Ramos (cell line): ENCODE data around the gene PDE11A.
"Not testable (repeated sequence)": the region's sequence is repeated elsewhere in the genome, so short reads cannot be mapped to it uniquely, and the experiment has no call there.

Experiments
- in situ Hi-C: fragments of 300-500 bp; cut with MboI; formaldehyde crosslinking; loops from one replicate; pipeline ENCODE4 v1.14.3; 2022; ENCODE audit warnings: low sequenced_read_pairs; ENCODE audit not compliant: unreplicated experiment

The PDE11A gene

GRCh38 chr2:178072383-178073301 lies at the start of gene PDE11A:
TSS of gene PDE11A (minus strand) at chr2:178072777. CDS start at chr2:178072437, 340 bp downstream.
- in situ Hi-C loops, result no loop called here

GRCh38 chr2:178119179-178119922 lies 46.8 kb upstream of the PDE11A start:
- in situ Hi-C loops, result loop anchor here (25.0 kb wide), 1 partner anchor 293 kb away; no protein-coding TSS in a partner anchor

- in situ Hi-C loops, result loop anchor here (25.0 kb wide), 1 partner anchor 295 kb away; no protein-coding TSS in a partner anchor
Observed at GRCh38 chr2:178117725-178118124, 45.1 kb upstream of the PDE11A start.

- in situ Hi-C loops, result loop anchor here (25.0 kb wide), 1 partner anchor 297 kb away; no protein-coding TSS in a partner anchor
Observed at GRCh38 chr2:178115271-178115670, 42.7 kb upstream of the PDE11A start.

GRCh38 chr2:178114462-178114861 lies 41.9 kb upstream of the PDE11A start:
- in situ Hi-C loops, result loop anchor here (25.0 kb wide), 1 partner anchor 298 kb away; no protein-coding TSS in a partner anchor

DNA sequence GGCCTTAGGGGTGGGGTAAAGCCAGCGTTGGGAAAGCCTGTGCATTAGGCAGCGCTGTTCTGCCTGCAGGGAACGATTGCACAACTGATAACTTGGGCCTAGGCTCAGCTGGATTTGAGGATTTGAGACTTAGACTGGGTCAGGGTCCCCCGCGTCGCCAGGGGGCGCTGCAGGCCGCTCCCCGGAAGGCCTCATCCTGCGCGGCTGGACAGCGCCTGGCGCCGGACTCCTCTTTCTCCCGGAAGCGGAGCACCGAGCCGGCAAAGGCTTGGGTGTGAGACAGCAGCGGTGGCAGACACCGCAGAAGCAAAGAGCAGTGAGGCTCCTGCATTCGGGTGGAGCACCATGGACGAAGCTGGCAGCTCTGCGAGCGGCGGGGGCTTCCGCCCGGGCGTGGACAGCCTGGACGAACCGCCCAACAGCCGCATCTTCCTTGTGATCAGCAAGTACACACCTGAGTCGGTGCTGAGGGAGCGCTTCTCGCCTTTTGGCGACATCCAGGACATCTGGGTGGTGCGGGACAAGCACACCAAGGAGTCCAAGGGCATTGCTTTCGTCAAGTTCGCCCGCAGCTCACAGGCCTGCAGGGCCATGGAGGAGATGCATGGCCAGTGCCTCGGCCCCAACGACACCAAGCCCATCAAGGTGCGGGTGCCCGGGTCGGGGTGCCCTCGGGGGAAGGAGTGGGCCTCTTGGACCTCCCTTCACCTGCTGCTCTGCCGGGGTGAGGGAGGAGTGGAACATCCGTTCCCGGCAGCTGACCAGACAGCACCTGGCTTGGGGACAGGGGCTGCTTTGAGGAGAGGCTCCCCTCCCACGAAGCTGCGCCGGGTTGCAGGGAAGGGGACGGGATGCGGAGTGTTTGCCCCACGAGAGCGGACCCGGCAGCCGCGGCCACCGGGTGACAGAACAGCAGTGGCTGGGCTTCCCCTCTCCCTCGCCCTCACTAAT lies 39.9 kb upstream of the PDE11A start, which contains the start of gene RBM45:
Gene RBM45, plus strand, starts transcription at position 236 of the 951 bp plus-strand sequence. Its CDS starts 110 bp downstream, at position 346.
- in situ Hi-C loops, result loop anchor here (25.0 kb wide), 1 partner anchor 300 kb away; no protein-coding TSS in a partner anchor

GRCh38 chr2:178111743-178112142 lies 39.2 kb upstream of the PDE11A start:
- in situ Hi-C loops, result loop anchor here (25.0 kb wide), 1 partner anchor 301 kb away; no protein-coding TSS in a partner anchor

- in situ Hi-C loops, result loop anchor here (25.0 kb wide), 1 partner anchor 302 kb away; no protein-coding TSS in a partner anchor
Observed at GRCh38 chr2:178110681-178111080, 38.1 kb upstream of the PDE11A start.

GRCh38 chr2:178109813-178110212 lies 37.2 kb upstream of the PDE11A start:
- in situ Hi-C loops, result loop anchor here (25.0 kb wide), 1 partner anchor 302 kb away; no protein-coding TSS in a partner anchor

GRCh38 chr2:178108176-178108575 lies 35.6 kb upstream of the PDE11A start:
- in situ Hi-C loops, result loop anchor here (25.0 kb wide), 1 partner anchor 304 kb away; no protein-coding TSS in a partner anchor

DNA sequence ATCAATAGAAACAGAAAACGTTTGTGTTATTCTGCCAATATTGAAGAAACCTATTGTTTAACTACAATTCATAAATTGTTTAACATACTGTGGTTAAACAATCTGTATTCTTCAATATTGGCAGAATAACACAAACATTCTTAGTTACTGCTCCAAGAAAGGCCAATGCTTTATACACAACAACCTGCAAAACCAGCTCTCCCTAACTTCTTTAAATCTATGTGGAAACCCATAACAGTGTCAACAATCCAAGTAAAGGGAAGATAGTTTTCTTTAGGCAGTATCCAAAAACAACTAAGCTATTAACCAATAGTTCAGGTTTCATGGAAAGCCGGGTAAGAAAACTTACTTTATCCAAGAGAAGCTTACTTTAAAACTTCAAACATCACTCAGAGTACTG lies 33.5 kb upstream of the PDE11A start:
- in situ Hi-C loops, result loop anchor here (25.0 kb wide), 1 partner anchor 306 kb away; no protein-coding TSS in a partner anchor

DNA sequence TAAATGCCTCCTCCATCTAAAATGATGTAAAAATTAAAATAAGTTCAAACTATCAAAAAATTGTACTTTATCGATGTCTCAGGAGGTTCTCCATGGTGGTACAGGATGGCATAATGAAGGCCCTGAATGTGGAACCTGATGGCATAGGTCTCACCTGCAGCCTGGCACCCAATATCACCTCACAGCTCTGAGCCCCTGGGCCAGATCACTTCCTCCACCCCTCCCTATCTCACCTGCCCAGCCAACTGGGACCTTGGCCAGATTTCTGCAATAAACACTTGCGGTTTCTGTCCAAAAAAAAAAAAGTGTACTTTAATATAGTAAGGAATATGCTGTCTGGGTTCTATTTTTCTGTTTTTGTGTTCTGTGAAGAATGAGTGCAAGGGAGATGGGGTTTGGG lies 33.0 kb upstream of the PDE11A start:
- in situ Hi-C loops, result loop anchor here (25.0 kb wide), 1 partner anchor 307 kb away; no protein-coding TSS in a partner anchor

DNA sequence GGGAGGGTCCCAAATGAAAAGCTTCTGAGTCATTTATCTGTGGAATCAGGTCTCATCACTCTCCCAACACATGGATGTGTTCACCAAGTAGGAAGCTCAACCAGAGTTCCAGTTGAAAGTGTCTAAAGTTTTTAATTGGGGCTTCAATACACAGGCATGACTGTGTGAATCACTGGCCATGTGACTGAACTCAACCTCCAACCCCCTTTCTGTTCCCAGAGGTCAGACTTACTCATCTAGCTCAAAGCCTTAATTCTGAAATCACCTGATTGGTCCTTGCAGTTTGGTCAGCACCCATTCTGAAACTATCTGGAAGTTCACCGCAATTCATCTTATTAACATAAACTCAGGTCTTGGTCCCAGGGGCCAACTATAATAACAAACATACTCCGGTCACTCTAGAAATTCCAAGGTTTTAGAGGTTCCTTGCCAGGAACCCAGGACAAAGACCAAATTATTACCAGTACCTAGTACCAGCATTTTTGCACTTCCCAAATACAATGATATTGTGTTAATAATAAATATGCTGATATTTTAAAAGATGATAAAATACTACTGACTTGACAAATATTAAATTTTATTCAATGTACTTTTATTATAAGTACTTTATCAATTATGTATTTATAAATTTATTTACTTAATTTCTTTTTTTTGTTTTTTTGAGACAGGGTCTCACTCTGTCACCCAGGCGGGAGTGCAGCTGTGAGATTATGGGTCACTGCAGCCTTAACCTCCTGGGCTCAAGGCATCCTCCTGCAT lies 28.9 kb upstream of the PDE11A start:
- in situ Hi-C loops, result loop anchor here (25.0 kb wide), 1 partner anchor 311 kb away; no protein-coding TSS in a partner anchor

DNA sequence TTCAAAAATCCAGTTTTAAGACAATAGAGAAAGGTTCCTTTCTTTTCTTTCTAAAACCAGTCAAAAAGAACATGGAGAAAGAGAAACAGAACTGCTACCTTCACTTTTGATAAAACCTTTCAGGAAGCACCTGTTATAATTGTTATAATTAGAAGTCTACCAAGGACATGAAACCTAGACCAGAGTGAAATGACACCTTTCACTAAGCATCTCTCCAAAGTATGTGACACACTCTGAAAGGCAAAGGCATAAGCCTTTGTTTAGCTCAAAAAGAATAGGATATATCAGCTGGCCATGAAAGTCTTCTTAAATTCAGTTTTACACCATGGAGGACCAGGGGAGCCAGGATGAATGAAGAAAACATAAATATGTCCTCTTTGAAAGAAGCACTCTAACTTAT lies 20.9 kb upstream of the PDE11A start:
- in situ Hi-C loops, result no loop called here

GRCh38 chr2:178088774-178089270 lies 16.2 kb upstream of the PDE11A start:
- in situ Hi-C loops, result no loop called here

GRCh38 chr2:178084273-178084672 lies 11.7 kb upstream of the PDE11A start:
- in situ Hi-C loops, result no loop called here

- in situ Hi-C loops, result no loop called here
Observed at GRCh38 chr2:178082408-178083045, 9.9 kb upstream of the PDE11A start.

GRCh38 chr2:178079279-178079678 lies 6.7 kb upstream of the PDE11A start:
- in situ Hi-C loops, result not testable (repeated sequence)
